ENCODE results near the gene UTP25. TPM values are rescaled to one million over a fixed set of nuclear protein-coding genes. Genes with fewer than 3 reads are reported as not detected.
A peak's percentile ranks its signal among the peaks of the same experiment; 100 is the strongest.

UTP25 gene
- total RNA-seq, 2 donors from 2014 or later: 5.2 to 6.4 TPM

DNA sequence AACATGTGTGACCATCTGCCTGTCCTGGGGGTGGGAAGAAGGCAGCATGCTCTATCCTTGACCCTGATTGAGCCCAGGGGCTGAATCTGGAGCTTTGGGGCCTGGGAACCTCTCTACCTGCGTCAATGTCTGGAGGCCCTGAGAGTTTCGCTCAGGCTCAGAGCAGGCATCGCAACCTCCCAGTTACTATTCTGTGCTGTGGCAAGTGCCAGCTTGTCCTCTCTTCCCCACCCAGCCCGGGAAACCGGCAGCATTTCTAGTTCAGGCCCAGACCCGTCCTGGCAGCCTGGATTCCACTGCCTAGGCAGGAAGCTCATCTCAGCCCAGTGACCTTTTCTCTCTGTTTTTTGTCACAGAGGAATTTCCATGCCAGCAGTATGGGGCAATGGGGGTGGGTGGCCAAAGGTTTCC is 11.8 kb upstream of the UTP25 start:
- Histone ChIP-seq H3K36me3 (no peaks in the 10 kb centered on the region), H3K4me1 (no peaks in the 10 kb centered on the region), H3K9me3 (no peaks in the 10 kb centered on the region), H3K27ac (no peak overlapping the region), H3K4me3 (no peak overlapping the region), H3K9ac (ENCODE audit: low read depth in 2 of 2, low read length in 2 of 2) (no peak overlapping the region), H3K27me3 (no peaks in the 10 kb centered on the region)
- TF ChIP-seq, protein P1, sequence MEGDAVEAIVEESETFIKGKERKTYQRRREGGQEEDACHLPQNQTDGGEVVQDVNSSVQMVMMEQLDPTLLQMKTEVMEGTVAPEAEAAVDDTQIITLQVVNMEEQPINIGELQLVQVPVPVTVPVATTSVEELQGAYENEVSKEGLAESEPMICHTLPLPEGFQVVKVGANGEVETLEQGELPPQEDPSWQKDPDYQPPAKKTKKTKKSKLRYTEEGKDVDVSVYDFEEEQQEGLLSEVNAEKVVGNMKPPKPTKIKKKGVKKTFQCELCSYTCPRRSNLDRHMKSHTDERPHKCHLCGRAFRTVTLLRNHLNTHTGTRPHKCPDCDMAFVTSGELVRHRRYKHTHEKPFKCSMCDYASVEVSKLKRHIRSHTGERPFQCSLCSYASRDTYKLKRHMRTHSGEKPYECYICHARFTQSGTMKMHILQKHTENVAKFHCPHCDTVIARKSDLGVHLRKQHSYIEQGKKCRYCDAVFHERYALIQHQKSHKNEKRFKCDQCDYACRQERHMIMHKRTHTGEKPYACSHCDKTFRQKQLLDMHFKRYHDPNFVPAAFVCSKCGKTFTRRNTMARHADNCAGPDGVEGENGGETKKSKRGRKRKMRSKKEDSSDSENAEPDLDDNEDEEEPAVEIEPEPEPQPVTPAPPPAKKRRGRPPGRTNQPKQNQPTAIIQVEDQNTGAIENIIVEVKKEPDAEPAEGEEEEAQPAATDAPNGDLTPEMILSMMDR (IDR thresholded peaks at IDR 0.05): no peak
- intact Hi-C loops (cut with DNase I): no loop called here
- no peak for DNase-seq

DNA sequence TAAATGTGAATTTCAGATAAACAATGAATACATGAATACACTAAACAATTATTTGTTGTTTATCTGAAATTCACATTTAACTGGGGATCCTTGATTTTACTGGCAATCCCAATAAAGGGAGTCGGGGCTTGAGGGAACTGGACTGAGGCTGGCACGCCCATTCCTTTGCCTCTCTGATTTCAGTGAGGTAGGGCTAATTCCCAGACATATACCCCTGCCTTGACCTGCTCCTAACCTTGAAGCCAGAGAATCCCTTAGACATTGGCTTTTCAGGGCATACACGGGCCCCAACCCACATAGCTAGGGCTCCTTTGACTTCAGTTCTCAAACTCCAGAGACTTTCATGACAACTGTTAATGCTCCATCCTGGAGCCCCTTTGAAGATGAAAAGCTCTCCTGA is 10.8 kb upstream of the UTP25 start:
- Histone ChIP-seq H3K9ac (ENCODE audit: low read depth in 2 of 2, low read length in 2 of 2) (no peak overlapping the region), H3K27ac (no peak overlapping the region), H3K4me1 (no peaks in the 10 kb centered on the region), H3K36me3 (no peaks in the 10 kb centered on the region), H3K9me3 (no peaks in the 10 kb centered on the region), H3K4me3 (no peak overlapping the region), H3K27me3 (no peaks in the 10 kb centered on the region)
- DNase-seq: no peak
- TF ChIP-seq, protein P1 (IDR thresholded peaks at IDR 0.05): no peak
- intact Hi-C loops (cut with DNase I): no loop called here

DNA sequence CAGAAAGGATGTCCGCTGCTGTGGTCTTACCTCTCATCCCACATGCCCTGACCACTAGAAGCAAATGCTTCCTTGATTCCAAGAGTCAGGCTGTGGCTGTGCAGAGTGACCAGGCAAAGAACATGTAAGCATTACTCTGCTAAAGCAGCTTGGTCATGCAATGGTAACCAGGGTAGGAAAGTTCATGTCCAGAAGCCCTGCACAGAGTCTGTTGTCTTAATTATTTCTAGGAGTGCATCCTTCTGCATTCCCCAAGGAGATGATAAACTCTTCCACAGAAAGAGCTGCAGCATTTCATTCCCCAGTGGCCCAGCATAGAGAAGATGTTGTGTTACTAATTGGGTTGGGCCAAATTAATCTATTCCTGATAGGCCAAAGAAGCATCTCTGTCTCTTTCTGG is 10.1 kb upstream of the UTP25 start:
- no peak overlapping the region for H3K4me3 ChIP-seq
- no peak overlapping the region for H3K9ac ChIP-seq (ENCODE audit: low read depth in 2 of 2, low read length in 2 of 2)

DNA sequence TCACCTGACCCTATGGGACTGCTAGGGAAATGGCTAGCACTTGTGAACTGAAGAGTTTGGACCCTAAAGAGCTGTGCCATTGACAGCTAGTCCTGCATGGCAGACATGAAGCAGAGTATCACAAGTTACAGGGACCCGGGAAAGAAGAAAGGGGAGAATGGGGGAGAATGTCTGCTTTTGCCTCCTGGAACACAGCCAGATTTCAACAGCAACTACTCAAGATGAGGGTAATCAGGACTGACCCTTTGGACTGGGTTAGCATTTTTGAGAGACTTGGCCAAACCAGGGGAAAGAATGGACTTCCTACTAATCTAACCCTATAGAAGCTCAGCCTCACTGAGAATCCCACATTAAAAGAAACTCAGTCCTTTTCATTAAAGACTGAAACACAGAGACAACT is 8.7 kb upstream of the UTP25 start:
- Histone ChIP-seq H3K9me3 (no peaks in the 10 kb centered on the region), H3K4me3 (no peak overlapping the region), H3K27me3 (no peaks in the 10 kb centered on the region), H3K36me3 (no peaks in the 10 kb centered on the region), H3K4me1 (no peaks in the 10 kb centered on the region), H3K27ac (no peak overlapping the region), H3K9ac (ENCODE audit: low read depth in 2 of 2, low read length in 2 of 2) (no peak overlapping the region)
- no peak for DNase-seq
- intact Hi-C loops (cut with DNase I): no loop called here
- TF ChIP-seq, protein P1 (IDR thresholded peaks at IDR 0.05): no peak

More for the DNA sequence above, 10.1 kb upstream of the UTP25 start:
- intact Hi-C loops (cut with DNase I): no loop called here
- H3K4me1 ChIP-seq: no peaks in the 10 kb centered on the region
- H3K27me3 ChIP-seq: no peaks in the 10 kb centered on the region
- no peaks in the 10 kb centered on the region for H3K36me3 ChIP-seq
- TF ChIP-seq, protein P1 (IDR thresholded peaks at IDR 0.05): no peak
- DNase-seq: no peak
- no peaks in the 10 kb centered on the region for H3K9me3 ChIP-seq
- H3K27ac ChIP-seq: no peak overlapping the region

DNA sequence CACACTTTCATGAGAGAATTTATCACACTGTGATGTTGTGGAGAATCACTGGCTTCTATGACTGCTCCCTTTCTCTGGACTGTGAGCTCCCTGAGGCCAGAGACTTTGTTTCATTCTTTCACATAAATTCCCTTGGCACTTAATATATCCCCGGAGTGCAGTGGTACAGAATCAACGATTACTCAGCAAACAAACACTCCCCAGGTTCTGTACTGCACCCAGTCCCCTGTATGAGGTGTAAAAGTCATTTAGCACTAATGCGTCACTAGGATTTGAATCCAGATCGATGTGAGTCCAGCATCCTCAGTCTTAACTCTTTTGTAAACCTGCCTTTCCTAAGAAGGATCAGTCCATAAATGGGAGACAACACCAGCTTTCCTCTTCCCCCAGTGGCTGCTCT is 6.8 kb upstream of the UTP25 start:
- no peak overlapping the region for H3K9ac ChIP-seq (ENCODE audit: low read depth in 2 of 2, low read length in 2 of 2)
- TF ChIP-seq, protein P1 (IDR thresholded peaks at IDR 0.05): no peak
- no peaks in the 10 kb centered on the region for H3K9me3 ChIP-seq
- no peaks in the 10 kb centered on the region for H3K36me3 ChIP-seq
- no peaks in the 10 kb centered on the region for H3K4me1 ChIP-seq
- H3K27ac ChIP-seq: no peak overlapping the region
- DNase-seq: no peak
- no peaks in the 10 kb centered on the region for H3K27me3 ChIP-seq
- intact Hi-C loops (cut with DNase I): no loop called here
- no peak overlapping the region for H3K4me3 ChIP-seq

DNA sequence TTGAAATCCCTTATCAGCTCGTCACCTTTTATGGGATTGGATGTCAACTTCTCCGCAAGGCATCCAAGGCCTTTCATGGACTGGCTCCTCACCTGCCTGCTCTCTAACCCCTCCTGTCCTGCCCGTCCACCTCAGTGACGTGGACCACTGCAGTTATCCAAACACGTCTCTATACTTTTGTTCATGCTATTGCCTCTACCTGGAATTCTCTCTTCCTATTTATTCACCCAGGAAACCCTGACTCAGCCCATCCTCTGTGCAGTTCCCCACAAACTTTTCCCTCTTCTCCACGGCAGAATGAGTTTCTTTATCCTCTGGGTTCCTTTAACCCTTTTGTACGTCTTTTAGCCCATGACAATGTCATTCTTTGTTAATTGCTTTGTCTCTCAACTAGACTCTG is 5.1 kb upstream of the UTP25 start:
- TF ChIP-seq, protein P1 (IDR thresholded peaks at IDR 0.05): no peak
- no peaks in the 10 kb centered on the region for H3K4me1 ChIP-seq
- H3K36me3 ChIP-seq: no peaks in the 10 kb centered on the region
- intact Hi-C loops (cut with DNase I): no loop called here
- H3K27ac ChIP-seq: no peak overlapping the region
- H3K27me3 ChIP-seq: no peaks in the 10 kb centered on the region
- no peak overlapping the region for H3K4me3 ChIP-seq
- H3K9ac ChIP-seq (ENCODE audit: low read depth in 2 of 2, low read length in 2 of 2): peak overlapping the region in 1 of 2 donors; percentile 63
- H3K9me3 ChIP-seq: no peaks in the 10 kb centered on the region
- no peak for DNase-seq

Data from colonic mucosa (tissue), 4 donors.